22Rv1 (cell line): Measurements from ENCODE around the gene MAMDC2.

ENCODE experiments used
- H3K27ac ChIP-seq: fragments of 450-650 bp; 2 replicates; pipeline ENCODE4 v1.5.1; 2017
- CTCF ChIP-seq: fragments of 450-650 bp; IDR thresholded peaks from 2 replicates; pipeline ENCODE4 v1.5.1; 2017; ENCODE audit warnings: mild to moderate bottlenecking
- ZFX ChIP-seq: fragments of 450-650 bp; IDR thresholded peaks from 2 replicates; pipeline ENCODE4 v1.6.1; 2017; ENCODE audit warnings: antibody characterized with exemption, borderline replicate concordance

The MAMDC2 gene

GRCh38 chr9:70134360-70134759, 90.7 kb downstream of the MAMDC2 start:
- TF ChIP-seq ZFX (no peak), CTCF (no peak)
- H3K27ac ChIP-seq = no peak overlapping the region

DNA sequence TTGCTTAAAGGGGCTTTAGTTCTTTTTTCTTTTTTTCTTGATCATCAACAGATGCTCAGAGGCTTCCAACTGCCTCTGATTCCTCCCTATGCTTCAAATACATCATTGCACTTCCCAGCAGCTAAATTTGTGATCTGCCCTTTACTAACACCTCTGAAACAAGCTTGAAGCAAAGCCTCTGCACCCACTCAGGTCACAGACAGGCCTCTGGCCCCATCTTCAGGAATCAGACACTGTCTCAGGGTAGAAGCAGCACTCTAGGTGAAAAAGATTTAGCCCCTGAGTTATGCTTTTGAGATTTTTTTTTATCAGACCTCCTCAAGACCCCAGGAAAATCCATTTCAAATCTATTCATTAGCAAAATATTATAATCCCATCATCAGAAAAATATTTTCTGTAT, 91.5 kb downstream of the MAMDC2 start:
- TF ChIP-seq ZFX = no peak
- TF ChIP-seq CTCF = no peak
- no peak overlapping the region for H3K27ac ChIP-seq

GRCh38 chr9:70136632-70137031, 93.0 kb downstream of the MAMDC2 start:
- H3K27ac ChIP-seq = no peak overlapping the region

DNA sequence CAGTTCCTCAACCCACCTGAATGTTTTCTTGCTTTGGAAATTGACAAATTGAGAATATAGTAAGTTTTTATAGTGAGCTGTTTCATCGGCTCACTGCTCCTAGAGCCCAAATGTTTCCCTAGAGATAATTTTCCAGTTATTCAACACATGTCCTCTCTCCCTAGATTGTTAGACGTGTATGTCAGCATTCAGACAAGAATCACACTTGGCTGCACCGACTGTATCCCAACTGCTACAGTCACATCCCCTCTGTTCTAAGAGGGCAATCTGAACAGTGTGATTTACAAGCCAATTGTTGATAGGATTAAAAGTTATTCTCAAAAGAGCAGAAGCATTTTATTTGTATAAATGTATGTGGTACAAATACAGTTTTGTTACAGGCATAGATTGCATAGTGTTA, 93.9 kb downstream of the MAMDC2 start:
- no peak overlapping the region for H3K27ac ChIP-seq
- no peak for TF ChIP-seq CTCF
- no peak for TF ChIP-seq ZFX

More at GRCh38 chr9:70136632-70137031, 93.0 kb downstream of the MAMDC2 start:
- TF ChIP-seq CTCF = no peak
- TF ChIP-seq ZFX = no peak

DNA sequence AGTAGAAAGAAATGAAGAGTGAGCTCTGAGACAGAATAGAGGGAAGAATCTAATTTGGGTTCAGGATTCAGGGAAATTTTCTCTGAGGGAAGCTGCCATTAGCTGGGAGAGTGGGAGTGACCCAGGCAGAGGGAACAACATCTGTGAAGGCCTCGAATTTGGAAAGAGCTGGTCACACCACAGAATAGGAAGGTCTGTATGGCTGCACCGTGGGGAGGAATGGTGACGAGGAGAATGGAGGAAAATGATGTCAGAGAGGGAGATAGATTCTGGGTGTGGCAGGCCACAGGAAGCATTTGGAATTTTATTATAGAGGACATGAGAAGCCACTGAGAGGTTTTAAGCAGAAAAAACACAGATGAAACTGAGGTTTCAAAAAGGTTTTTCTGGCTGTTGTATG, 98.5 kb downstream of the MAMDC2 start:
- TF ChIP-seq ZFX = no peak
- no peak for TF ChIP-seq CTCF

DNA sequence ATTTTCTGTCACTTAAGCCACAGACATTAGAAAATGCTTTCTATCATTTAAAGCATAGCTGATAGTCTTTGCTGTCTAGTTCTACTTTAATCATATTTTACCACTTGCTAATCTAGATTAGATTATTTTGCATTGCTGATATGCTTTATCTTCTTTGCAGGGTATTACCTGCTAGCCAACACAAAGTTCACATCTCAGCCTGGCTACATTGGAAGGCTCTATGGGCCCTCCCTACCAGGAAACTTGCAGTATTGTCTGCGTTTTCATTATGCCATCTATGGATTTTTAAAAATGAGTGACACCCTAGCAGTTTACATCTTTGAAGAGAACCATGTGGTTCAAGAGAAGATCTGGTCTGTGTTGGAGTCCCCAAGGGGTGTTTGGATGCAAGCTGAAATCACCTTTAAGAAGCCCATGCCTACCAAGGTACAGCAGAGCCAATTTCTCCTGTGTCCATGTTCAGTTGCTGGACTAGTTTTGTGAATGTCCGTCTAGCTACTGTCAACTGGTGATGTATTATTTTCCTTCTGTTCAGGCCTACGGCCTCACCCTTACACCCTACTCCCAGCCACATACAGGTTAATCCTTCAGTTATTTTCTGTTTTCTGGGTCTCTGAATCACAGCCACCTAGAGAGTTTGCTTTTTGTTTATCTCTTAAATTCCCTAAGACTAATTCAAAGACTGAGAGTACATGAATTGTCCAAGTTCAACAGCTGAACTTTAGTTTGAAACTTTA, 99.9 kb downstream of the MAMDC2 start:
- TF ChIP-seq CTCF (no peak), ZFX (no peak)
- H3K27ac ChIP-seq = no peak overlapping the region

More for the DNA sequence above, 98.5 kb downstream of the MAMDC2 start:
- H3K27ac ChIP-seq = no peak overlapping the region

DNA sequence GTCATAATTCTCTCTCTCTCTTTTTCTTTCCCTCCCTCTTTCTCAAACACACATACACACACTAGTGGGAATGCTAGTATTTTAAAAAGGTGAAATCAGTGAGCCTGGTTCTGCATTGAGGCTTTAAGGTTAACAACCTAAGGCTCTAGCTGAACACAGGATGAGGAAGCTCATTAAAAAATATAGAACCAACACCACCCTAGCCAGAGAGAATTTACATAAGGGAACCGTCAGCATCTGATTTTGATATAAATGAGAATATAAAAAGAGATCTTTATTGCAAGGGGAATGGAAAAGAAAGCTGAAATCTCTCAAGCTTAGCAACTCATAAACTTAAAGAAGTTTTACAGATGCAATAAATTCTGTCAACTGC, 100.5 kb downstream of the MAMDC2 start:
- TF ChIP-seq CTCF = no peak
- TF ChIP-seq ZFX = no peak

More for the DNA sequence above, 100.5 kb downstream of the MAMDC2 start:
- no peak overlapping the region for H3K27ac ChIP-seq
